HL-60 (cell line): Measurements from ENCODE around the gene DLX1.

ENCODE experiments used
- CTCF ChIP-seq: IDR thresholded peaks from one replicate; pipeline ENCODE4 v1.5.1; 2011; ENCODE audit warnings: low read length, control low read depth, inconsistent platforms; ENCODE audit not compliant: insufficient read depth
- GABPA ChIP-seq: IDR thresholded peaks from 2 replicates; pipeline ENCODE4 v1.6.1; 2012; ENCODE audit warnings: low read depth
- POLR2AphosphoS5 ChIP-seq: IDR thresholded peaks from 2 replicates; pipeline ENCODE4 v1.6.1; 2012; ENCODE audit warnings: low read depth
- REST ChIP-seq: IDR thresholded peaks from 2 replicates; pipeline ENCODE4 v1.6.1; 2012; ENCODE audit warnings: low read depth; ENCODE audit not compliant: insufficient replicate concordance

- no peak for TF ChIP-seq CTCF
- TF ChIP-seq GABPA: no peak
- TF ChIP-seq POLR2AphosphoS5: no peak
- no peak for TF ChIP-seq REST
Measured at GRCh38 chr2:172046080-172046678, 39.1 kb upstream of the DLX1 start.
